H1 (cell line): ENCODE measurements around the gene SLC2A3. TPM values are rescaled to one million over a fixed set of nuclear protein-coding genes. Genes with fewer than 3 reads are reported as not detected.

Source experiments
- CTCF ChIA-PET: fragments of 300-600 bp; sonication (Branson Sonifier 250); formaldehyde crosslinking; loops from one replicate; lab custom pipeline; 2021; ENCODE audit not compliant: partially characterized antibody; lab: Charles Lee
- POLR2A ChIA-PET: fragments of 300-600 bp; sonication (Branson Sonifier 250); formaldehyde crosslinking; loops from one replicate; lab custom pipeline; 2021; ENCODE audit warnings: inconsistent platforms; ENCODE audit not compliant: partially characterized antibody; lab: Charles Lee
- DNase-seq, 2 experiments: peaks; one replicate each; pipeline versions ENCODE4 v3.0.0 to v3.0.0-alpha.2; 2010 to 2022; ENCODE audit warnings: low spot score in 2 of 2, low read depth in 1 of 2, mixed read lengths in 1 of 2
- FAIRE-seq: peaks from 2 replicates; lab custom pipeline; 2011; peaks lifted over from hg19 to GRCh38; lab: Jason Lieb, UNC
- H2AFZ ChIP-seq: 2 replicates; pipeline ENCODE4 v1.8.1; 2012; ENCODE audit warnings: low read length, inconsistent platforms
- H2AK5ac ChIP-seq: 2 replicates; pipeline ENCODE4 v1.6.1; 2013; ENCODE audit warnings: low read depth, low read length
- H2BK120ac ChIP-seq: replicated peaks from 2 replicates; pipeline ENCODE3; 2013; ENCODE audit warnings: low read depth, low read length, inconsistent platforms
- H2BK12ac ChIP-seq: 2 replicates; pipeline ENCODE4 v1.6.1; 2013; ENCODE audit warnings: low read depth, low read length
- H2BK15ac ChIP-seq: 2 replicates; pipeline ENCODE4 v1.6.1; 2013; ENCODE audit warnings: low read length
- H2BK20ac ChIP-seq: 2 replicates; pipeline ENCODE4 v1.6.1; 2013; ENCODE audit warnings: low read length
- H2BK5ac ChIP-seq: 2 replicates; pipeline ENCODE4 v1.6.1; 2013; ENCODE audit warnings: low read depth, low read length
- H3K14ac ChIP-seq: 2 replicates; pipeline ENCODE4 v1.6.1; 2013; ENCODE audit warnings: inconsistent platforms; ENCODE audit not compliant: insufficient read length
- H3K18ac ChIP-seq: 2 replicates; pipeline ENCODE4 v1.6.1; 2013; ENCODE audit warnings: low read length; ENCODE audit errors: extremely low read depth
- H3K23ac ChIP-seq: 2 replicates; pipeline ENCODE4 v1.6.1; 2013; ENCODE audit warnings: inconsistent platforms; ENCODE audit not compliant: insufficient read length
- H3K23me2 ChIP-seq: 2 replicates; pipeline ENCODE4 v1.6.1; 2013; ENCODE audit warnings: low read depth, low read length
- H3K27ac ChIP-seq: 2 replicates; pipeline ENCODE4 v1.6.1; 2011; ENCODE audit warnings: low read depth, low read length, inconsistent platforms
- H3K27me3 ChIP-seq, 4 experiments: replicated peaks in 1 of 4; 1 replicate in 1 of 4; 2 replicates in 3 of 4; pipeline versions ENCODE4 v1.6.1 to v1.8.1; 2011 to 2013; ENCODE audit warnings: low read length in 3 of 4, mild to moderate bottlenecking in 3 of 4, inconsistent platforms in 2 of 4, mixed read lengths in 2 of 4, moderate library complexity in 1 of 4; ENCODE audit not compliant: control insufficient read depth in 3 of 4, insufficient read depth in 3 of 4; ENCODE audit errors: extremely low read depth in 1 of 4
- H3K36me3 ChIP-seq, 4 experiments: 2 replicates each; pipeline versions ENCODE4 v1.6.1 to v1.8.1; 2011 to 2013; ENCODE audit warnings: mild to moderate bottlenecking in 4 of 4, low read length in 3 of 4, moderate library complexity in 2 of 4, control low read depth in 1 of 4, inconsistent platforms in 1 of 4; ENCODE audit not compliant: insufficient read depth in 4 of 4, control insufficient read depth in 2 of 4
- H3K4ac ChIP-seq: replicated peaks from 2 replicates; pipeline ENCODE3; 2013; ENCODE audit warnings: low read length, low read depth, mixed read lengths, inconsistent platforms; ENCODE audit not compliant: insufficient read length
- H3K4me1 ChIP-seq, 4 experiments: replicated peaks in 1 of 4; 1 replicate in 1 of 4; 2 replicates in 3 of 4; pipeline versions ENCODE4 v1.6.1 to v1.8.1; 2011 to 2013; ENCODE audit warnings: low read length in 3 of 4, inconsistent platforms in 2 of 4, mixed read lengths in 1 of 4; ENCODE audit not compliant: insufficient read depth in 4 of 4, control insufficient read depth in 3 of 4
- H3K4me2 ChIP-seq, 2 experiments: 2 replicates each; pipeline versions ENCODE4 v1.6.1 to v1.8.1; 2011 to 2013; ENCODE audit warnings: low read depth in 2 of 2, low read length in 2 of 2, control low read depth in 1 of 2, inconsistent platforms in 1 of 2, mild to moderate bottlenecking in 1 of 2; ENCODE audit not compliant: insufficient read depth in 1 of 2
- H3K4me3 ChIP-seq, 4 experiments: fragments of 200-600, 300-600 bp in 1 of 4; sonication (generic), shearing (Covaris generic), sonication (Bioruptor Twin) in 1 of 4; 2 replicates each; pipeline versions ENCODE4 v1.5.1 to v1.8.1; 2011 to 2016; ENCODE audit warnings: low read length in 4 of 4, low read depth in 3 of 4, control low read depth in 2 of 4, inconsistent platforms in 2 of 4, mild to moderate bottlenecking in 2 of 4, mixed read lengths in 1 of 4, moderate library complexity in 1 of 4; ENCODE audit not compliant: insufficient read depth in 2 of 4; ENCODE audit errors: extremely low read depth in 1 of 4
- H3K56ac ChIP-seq: replicated peaks from 2 replicates; pipeline ENCODE3; 2013; ENCODE audit warnings: low read depth, mild to moderate bottlenecking, mixed read lengths, low read length, inconsistent platforms; ENCODE audit not compliant: insufficient read length
- H3K79me1 ChIP-seq: 2 replicates; pipeline ENCODE4 v1.6.1; 2013; ENCODE audit warnings: low read depth, low read length, control low read depth
- H3K79me2 ChIP-seq, 2 experiments: 2 replicates each; pipeline versions ENCODE4 v1.6.1 to v1.8.1; 2012 to 2013; ENCODE audit warnings: low read length in 2 of 2, mild to moderate bottlenecking in 2 of 2, inconsistent platforms in 1 of 2; ENCODE audit not compliant: insufficient read depth in 2 of 2, control insufficient read depth in 1 of 2
- H3K9ac ChIP-seq, 4 experiments: replicated peaks in 1 of 4; 1 replicate in 1 of 4; 2 replicates in 3 of 4; pipeline versions ENCODE4 v1.6.1 to v1.8.1; 2011 to 2013; ENCODE audit warnings: low read depth in 3 of 4, low read length in 3 of 4, control low read depth in 2 of 4, mild to moderate bottlenecking in 2 of 4, moderate library complexity in 2 of 4, inconsistent platforms in 1 of 4; ENCODE audit errors: extremely low read depth in 1 of 4
- H3K9me3 ChIP-seq, 2 experiments: 2 replicates each; pipeline versions ENCODE4 v1.6.1 to v1.8.1; 2012 to 2013; ENCODE audit warnings: mild to moderate bottlenecking in 2 of 2, moderate library complexity in 2 of 2, control low read depth in 1 of 2, inconsistent platforms in 1 of 2, low read depth in 1 of 2, low read length in 1 of 2, mixed read lengths in 1 of 2; ENCODE audit not compliant: insufficient read depth in 2 of 2
- H4K20me1 ChIP-seq, 2 experiments: replicated peaks in 1 of 2; 2 replicates each; pipeline versions ENCODE3 to v1.8.1; 2011 to 2013; ENCODE audit warnings: inconsistent platforms in 2 of 2, low read length in 2 of 2, mild to moderate bottlenecking in 1 of 2; ENCODE audit not compliant: insufficient read depth in 2 of 2, control insufficient read depth in 1 of 2
- H4K5ac ChIP-seq: 2 replicates; pipeline ENCODE4 v1.6.1; 2013; ENCODE audit warnings: low read length, low read depth, mixed read lengths, inconsistent platforms; ENCODE audit not compliant: insufficient read length
- H4K8ac ChIP-seq: 2 replicates; pipeline ENCODE4 v1.8.0; 2013; ENCODE audit warnings: mild to moderate bottlenecking, moderate library complexity, low read length, inconsistent platforms; ENCODE audit not compliant: insufficient read depth; ENCODE audit errors: extremely low read depth
- H4K91ac ChIP-seq: replicated peaks from 2 replicates; pipeline ENCODE3; 2013; ENCODE audit warnings: low read length, mixed read lengths, inconsistent platforms; ENCODE audit not compliant: insufficient read length
- ATF2 ChIP-seq: IDR thresholded peaks from 2 replicates; pipeline ENCODE4 v1.6.1; 2012; ENCODE audit warnings: low read length, inconsistent platforms
- CBX8 ChIP-seq: fragments of 300-800, 300-1000 bp; sonication (generic); IDR thresholded peaks from 2 replicates; pipeline ENCODE4 v1.7.1; 2016; ENCODE audit warnings: low read depth, low read length, borderline replicate concordance
- CREB1 ChIP-seq: IDR thresholded peaks from 2 replicates; pipeline ENCODE4 v1.6.1; 2012; ENCODE audit warnings: inconsistent platforms
- JUN ChIP-seq: IDR thresholded peaks from 2 replicates; pipeline ENCODE4 v1.6.1; 2011; ENCODE audit warnings: low read depth, mild to moderate bottlenecking, improper control_type of control experiment, low read length
- NANOG ChIP-seq: IDR thresholded peaks from 2 replicates; pipeline ENCODE4 v1.6.1; 2011; ENCODE audit warnings: low read length, low read depth, mild to moderate bottlenecking, inconsistent platforms; ENCODE audit not compliant: insufficient read depth, poor library complexity, severe bottlenecking
- PHF8 ChIP-seq: fragments of 200-600 bp; sonication (generic); conservative IDR thresholded peaks from 2 replicates; pipeline ENCODE4 v1.7.1; 2012; ENCODE audit warnings: low read depth, mild to moderate bottlenecking, inconsistent platforms, low read length, moderate library complexity
- SIX5 ChIP-seq: IDR thresholded peaks from 2 replicates; pipeline ENCODE4 v1.6.1; 2011; ENCODE audit warnings: mild to moderate bottlenecking, low read depth, low read length
- USF2 ChIP-seq: IDR thresholded peaks from 2 replicates; pipeline ENCODE4 v1.6.1; 2011; ENCODE audit warnings: low read length, improper control_type of control experiment
- WGBS, 2 experiments: shearing (Covaris generic) in 1 of 2; methylation state at CpG; one replicate each; pipeline versions ENCODE4 v1.1.6 to v1.1.7; 2013 to 2015; ENCODE audit warnings: low lambda C conversion rate in 2 of 2, mixed read lengths in 2 of 2, inconsistent platforms in 1 of 2, low coverage in 1 of 2, missing lambda C conversion rate in 1 of 2; ENCODE audit not compliant: insufficient replicate concordance in 2 of 2, insufficient coverage in 1 of 2, insufficient read length in 1 of 2; ENCODE audit errors: extremely low coverage in 1 of 2, missing lambda C conversion rate in 1 of 2; 5-methylcytosine and 5-hydroxymethylcytosine counted together
- polyA plus RNA-seq, 7 experiments: library from polyadenylated mRNA; depleted of rRNA in 3 of 7; stranded (reverse) in 5 of 7; unstranded in 2 of 7; fragments of >200 nt in 5 of 7; fragments of 200-250 nt in 2 of 7; gene quantifications; 1 replicate in 5 of 7; 2 replicates in 1 of 7; 4 replicates in 1 of 7; pipeline versions ENCODE4 v1.2.1 to v1.2.3, GENCODE V29; 2011 to 2013; ENCODE audit warnings: missing spikeins in 2 of 7, mixed read lengths in 2 of 7
- total RNA-seq: library from RNA; stranded (reverse); fragmentation: NEBNext Ultra II Directional; extraction: Animal tissue kit (Norgen Biotek cat#: 25700); gene quantifications from 2 replicates; pipeline ENCODE4 v1.2.1, GENCODE V29; 2021

Gene SLC2A3
- total and polyA plus RNA-seq, 2 of the 8 experiments (the other 6 are each of a cell fraction or from before 2014, with no cell fraction given) = 417 to 688 TPM

- peak overlapping the region in 1 of 4 experiments; percentile 22; a peak in 1 of 8 replicates for H3K4me3 ChIP-seq
- H3K18ac ChIP-seq = peak overlapping the region; percentile 75
- peak overlapping the region; percentile 97; the same call in 1 of the 2 replicates for H2BK12ac ChIP-seq
- no peak overlapping the region for H3K14ac ChIP-seq
- no peak overlapping the region for H4K91ac ChIP-seq
- H3K9ac ChIP-seq = no peak overlapping the region
- H4K5ac ChIP-seq = no peak overlapping the region
- H3K79me1 ChIP-seq = no peaks in the 10 kb centered on the region
- H2BK15ac ChIP-seq = 0 out of 2 replicates have a peak overlapping the region, but pooled peaks have one; percentile 6
- H3K4me1 ChIP-seq = peaks cover 4 to 15% (median 8%) of the 10 kb centered on the region in 4 experiments; a peak in 5 of 7 replicates
- no peaks in the 10 kb centered on the region for H3K36me3 ChIP-seq
- no peak overlapping the region for H2AFZ ChIP-seq
- H3K4ac ChIP-seq = no peak overlapping the region
- H3K9me3 ChIP-seq = no peaks in the 10 kb centered on the region
- H3K27me3 ChIP-seq = no peaks in the 10 kb centered on the region
- FAIRE-seq (peak; percentile 95), DNase-seq (no peak)
- peak overlapping the region; percentile 90; the same call in 1 of the 2 replicates for H2AK5ac ChIP-seq
- H4K8ac ChIP-seq = no peak overlapping the region
- peak overlapping the region; percentile 6 for H2BK120ac ChIP-seq
- H3K79me2 ChIP-seq = no peaks in the 10 kb centered on the region
- 59% methylated on average over 4 of the region's 4 CpGs; no CpG with 5 or more reads in 1 of the 2 experiments for WGBS, 2 experiments
- no peak overlapping the region for H3K56ac ChIP-seq
- peak overlapping the region; percentile 13; the same call in 1 of the 2 replicates for H2BK5ac ChIP-seq
- peak overlapping the region; percentile 97 for H2BK20ac ChIP-seq
- CTCF ChIA-PET = interaction anchor here (0.6 to 5.4 kb wide), 8 partner anchors 9 to 103 kb away, joined by 3 to 37 read pairs (median 4); no protein-coding TSS in a partner anchor
- no peaks in the 10 kb centered on the region for H4K20me1 ChIP-seq
- no peaks in the 10 kb centered on the region for H3K23me2 ChIP-seq
- H3K27ac ChIP-seq = no peak overlapping the region
- POLR2A ChIA-PET = interaction anchor here (0.7 to 4.5 kb wide), 4 partner anchors 8 to 31 kb away, joined by 3 to 40 read pairs (median 4); no protein-coding TSS in a partner anchor
- H3K4me2 ChIP-seq = peak overlapping the region; percentile 1 to 65; a peak in 2 of 4 replicates
- H3K23ac ChIP-seq = no peak overlapping the region
- TF ChIP-seq CREB1 (no peak), SIX5 (no peak), ATF2 (no peak), CBX8 (no peak), USF2 (no peak), PHF8 (no peak), NANOG (no peak), JUN (no peak)
Observed at GRCh38 chr12:7892186-7892980, 43.6 kb downstream of the SLC2A3 start.
